Raji (cell line): ENCODE results near the gene GLI1.
A peak's percentile ranks its signal among the peaks of the same experiment; 100 is the strongest.

Source experiments
- POLR2A ChIP-seq: IDR thresholded peaks from 2 replicates; pipeline ENCODE4 v1.6.1; 2011; ENCODE audit warnings: low read depth, low read length, control low read depth; ENCODE audit not compliant: insufficient read depth

GLI1 gene

GRCh38 chr12:57438400-57438799 lies 21.2 kb upstream of the GLI1 start:
- no peak for TF ChIP-seq POLR2A

GRCh38 chr12:57439762-57440266 lies 19.8 kb upstream of the GLI1 start:
- TF ChIP-seq POLR2A: no peak

GRCh38 chr12:57441846-57442427 lies 17.6 kb upstream of the GLI1 start:
- no peak for TF ChIP-seq POLR2A

- TF ChIP-seq POLR2A: no peak
Observed at GRCh38 chr12:57444744-57445143, 14.8 kb upstream of the GLI1 start.

- no peak for TF ChIP-seq POLR2A
Observed at GRCh38 chr12:57446292-57446960, 13.2 kb upstream of the GLI1 start.

GRCh38 chr12:57448669-57449068 lies 10.9 kb upstream of the GLI1 start:
- TF ChIP-seq POLR2A: no peak

GRCh38 chr12:57449375-57449774 lies 10.2 kb upstream of the GLI1 start:
- no peak for TF ChIP-seq POLR2A

- no peak for TF ChIP-seq POLR2A
Observed at GRCh38 chr12:57450057-57450456, 9.5 kb upstream of the GLI1 start.

- TF ChIP-seq POLR2A: no peak
Observed at GRCh38 chr12:57451233-57451778, 8.3 kb upstream of the GLI1 start.

- TF ChIP-seq POLR2A: no peak
Observed at GRCh38 chr12:57452181-57452936, 7.2 kb upstream of the GLI1 start.

GRCh38 chr12:57452937-57453509 lies 6.6 kb upstream of the GLI1 start:
- TF ChIP-seq POLR2A: no peak

- TF ChIP-seq POLR2A: no peak
Observed at GRCh38 chr12:57454213-57454565, 5.4 kb upstream of the GLI1 start.

GRCh38 chr12:57454566-57455373 lies 4.8 kb upstream of the GLI1 start, which contains the start of gene INHBE:
Gene INHBE (plus strand): TSS chr12:57455307. CDS start chr12:57455537, 230 bp downstream.
- TF ChIP-seq POLR2A: no peak; the same call in 1 of the 2 replicates

GRCh38 chr12:57455374-57456144 lies 4.0 kb upstream of the GLI1 start:
- TF ChIP-seq POLR2A: no peak

GRCh38 chr12:57456145-57456700 lies 3.4 kb upstream of the GLI1 start:
- TF ChIP-seq POLR2A: peak; percentile 66
